H9 (cell line): ENCODE results near the gene RRH. TPM values are rescaled to one million over a fixed set of nuclear protein-coding genes. Genes with fewer than 3 reads are reported as not detected.

Experiments used
- DNase-seq: peaks from one replicate; pipeline ENCODE4 v3.0.0-alpha.2; 2017
- H2AFZ ChIP-seq: one replicate; pipeline ENCODE4 v1.6.1; 2013; ENCODE audit warnings: mild to moderate bottlenecking, low read length, control low read depth, moderate library complexity
- H2AK5ac ChIP-seq: 2 replicates; pipeline ENCODE4 v1.6.1; 2013; ENCODE audit warnings: low read length, control low read depth, mixed read lengths; ENCODE audit not compliant: insufficient read length
- H2BK120ac ChIP-seq: one replicate; pipeline ENCODE4 v1.6.1; 2013; ENCODE audit warnings: low read depth, mild to moderate bottlenecking, low read length, control low read depth, inconsistent platforms; ENCODE audit not compliant: poor library complexity, severe bottlenecking
- H2BK12ac ChIP-seq: 2 replicates; pipeline ENCODE4 v1.6.1; 2013; ENCODE audit warnings: low read length, control low read depth, mixed read lengths, low read depth; ENCODE audit not compliant: insufficient read length
- H2BK15ac ChIP-seq: 2 replicates; pipeline ENCODE4 v1.6.1; 2013; ENCODE audit warnings: low read depth, low read length, control low read depth
- H2BK20ac ChIP-seq: one replicate; pipeline ENCODE4 v1.6.1; 2013; ENCODE audit warnings: low read depth, mild to moderate bottlenecking, low read length, control low read depth, inconsistent platforms; ENCODE audit not compliant: poor library complexity, severe bottlenecking
- H2BK5ac ChIP-seq: 2 replicates; pipeline ENCODE4 v1.6.1; 2013; ENCODE audit warnings: low read length, control low read depth, mixed read lengths; ENCODE audit not compliant: insufficient read length
- H3K14ac ChIP-seq: 2 replicates; pipeline ENCODE4 v1.6.1; 2013; ENCODE audit warnings: low read length, control low read depth; ENCODE audit not compliant: insufficient read depth
- H3K18ac ChIP-seq: 2 replicates; pipeline ENCODE4 v1.6.1; 2013; ENCODE audit warnings: low read depth, mild to moderate bottlenecking, mixed read lengths, low read length, control low read depth; ENCODE audit not compliant: insufficient read length
- H3K23ac ChIP-seq: 2 replicates; pipeline ENCODE4 v1.6.1; 2013; ENCODE audit warnings: low read length, control low read depth, mixed read lengths, low read depth; ENCODE audit not compliant: insufficient read length
- H3K23me2 ChIP-seq: 2 replicates; pipeline ENCODE4 v1.6.1; 2013; ENCODE audit warnings: low read depth, mild to moderate bottlenecking, mixed read lengths, low read length, control low read depth; ENCODE audit not compliant: insufficient read length, poor library complexity, severe bottlenecking
- H3K27ac ChIP-seq: 2 replicates; pipeline ENCODE4 v1.5.1; 2013; ENCODE audit warnings: low read length, control low read depth, mixed read lengths, low read depth; ENCODE audit not compliant: insufficient read length
- H3K27me3 ChIP-seq: 2 replicates; pipeline ENCODE4 v1.6.1; 2013; ENCODE audit warnings: low read length, control low read depth, inconsistent platforms; ENCODE audit not compliant: insufficient read depth
- H3K4ac ChIP-seq: 2 replicates; pipeline ENCODE4 v1.6.1; 2013; ENCODE audit warnings: low read depth, mild to moderate bottlenecking, control low read depth, inconsistent platforms, low read length, moderate library complexity
- H3K4me1 ChIP-seq: 2 replicates; pipeline ENCODE4 v1.6.1; 2013; ENCODE audit warnings: low read length, control low read depth, inconsistent platforms; ENCODE audit not compliant: insufficient read depth
- H3K4me2 ChIP-seq: 2 replicates; pipeline ENCODE4 v1.6.1; 2013; ENCODE audit warnings: low read length, control low read depth, mixed read lengths; ENCODE audit not compliant: insufficient read length, insufficient read depth
- H3K56ac ChIP-seq: 2 replicates; pipeline ENCODE4 v1.6.1; 2013; ENCODE audit warnings: low read depth, mild to moderate bottlenecking, mixed read lengths, low read length, control low read depth; ENCODE audit not compliant: insufficient read length
- H3K79me1 ChIP-seq: 2 replicates; pipeline ENCODE4 v1.6.1; 2013; ENCODE audit warnings: low read depth, mild to moderate bottlenecking, moderate library complexity, low read length, control low read depth, inconsistent platforms; ENCODE audit not compliant: insufficient read depth, poor library complexity, severe bottlenecking
- H3K79me2 ChIP-seq: 2 replicates; pipeline ENCODE4 v1.6.1; 2013; ENCODE audit warnings: low read length, control low read depth, inconsistent platforms; ENCODE audit not compliant: insufficient read depth
- H3K9ac ChIP-seq: 2 replicates; pipeline ENCODE4 v1.6.1; 2013; ENCODE audit warnings: low read length, control low read depth, mixed read lengths; ENCODE audit not compliant: insufficient read length; ENCODE audit errors: extremely low read depth
- H3K9me3 ChIP-seq: one replicate; pipeline ENCODE4 v1.6.1; 2013; ENCODE audit warnings: low read depth, low read length, inconsistent platforms; ENCODE audit not compliant: control insufficient read depth
- H3T11ph ChIP-seq: one replicate; pipeline ENCODE4 v1.6.1; 2013; ENCODE audit warnings: mild to moderate bottlenecking, low read length, control low read depth, inconsistent platforms
- H4K20me1 ChIP-seq: one replicate; pipeline ENCODE4 v1.6.1; 2013; ENCODE audit not compliant: control insufficient read depth, insufficient read length, insufficient read depth
- H4K5ac ChIP-seq: 2 replicates; pipeline ENCODE4 v1.6.1; 2013; ENCODE audit warnings: low read depth, mild to moderate bottlenecking, mixed read lengths, low read length, control low read depth; ENCODE audit not compliant: insufficient read length
- H4K8ac ChIP-seq: replicated peaks from 2 replicates; pipeline ENCODE4 v1.6.1; 2013; ENCODE audit warnings: low read length, control low read depth, mixed read lengths, low read depth; ENCODE audit not compliant: insufficient read length
- H4K91ac ChIP-seq: 2 replicates; pipeline ENCODE4 v1.6.1; 2013; ENCODE audit warnings: low read depth, mild to moderate bottlenecking, moderate library complexity, mixed read lengths, low read length, control low read depth; ENCODE audit not compliant: insufficient read length
- H3K27ac Mint-ChIP-seq, 3 experiments: 2 replicates in 2 of 3; 3 replicates in 1 of 3; pipeline ENCODE4 v1.8.0; 2020 to 2021; ENCODE audit warnings: mixed read lengths in 3 of 3, mild to moderate bottlenecking in 1 of 3, moderate library complexity in 1 of 3
- H3K27me3 Mint-ChIP-seq: 2 replicates; pipeline ENCODE4 v1.8.0; 2021; ENCODE audit warnings: low read depth, mild to moderate bottlenecking, moderate library complexity, mixed read lengths
- H3K36me3 Mint-ChIP-seq, 3 experiments: 2 replicates in 2 of 3; 3 replicates in 1 of 3; pipeline ENCODE4 v1.8.0; 2020 to 2021; ENCODE audit warnings: low read depth in 3 of 3, mixed read lengths in 3 of 3; ENCODE audit not compliant: insufficient read depth in 1 of 3
- H3K4me1 Mint-ChIP-seq, 2 experiments: 2 replicates each; pipeline ENCODE4 v1.8.0; 2020; ENCODE audit warnings: mixed read lengths in 2 of 2
- H3K4me3 Mint-ChIP-seq, 2 experiments: 2 replicates in 1 of 2; 3 replicates in 1 of 2; pipeline ENCODE4 v1.8.0; 2020 to 2021; ENCODE audit warnings: mild to moderate bottlenecking in 2 of 2, mixed read lengths in 2 of 2, moderate library complexity in 1 of 2
- H3K9me3 Mint-ChIP-seq, 2 experiments: 2 replicates in 1 of 2; 3 replicates in 1 of 2; pipeline ENCODE4 v1.8.0; 2020; ENCODE audit warnings: mild to moderate bottlenecking in 2 of 2, mixed read lengths in 2 of 2, moderate library complexity in 1 of 2
- CTCF ChIP-seq: fragments of 200-600 bp; sonication (generic); conservative IDR thresholded peaks from 3 replicates; pipeline ENCODE4 v1.8.0; 2021; ENCODE audit warnings: antibody characterized with exemption, mild to moderate bottlenecking
- WGBS: extraction: QIAGEN DNeasy Blood & Tissue Kit; methylation state at CpG from one replicate; pipeline ENCODE4 v1.1.7; 2013; ENCODE audit warnings: missing lambda C conversion rate, low lambda C conversion rate, mixed read lengths; ENCODE audit not compliant: insufficient read length; ENCODE audit errors: extremely low coverage; 5-methylcytosine and 5-hydroxymethylcytosine counted together
- total RNA-seq: library from RNA; stranded (reverse); gene quantifications from 2 replicates; pipeline ENCODE4 v1.2.1, GENCODE V29; 2021

Gene RRH
- total RNA-seq, 1 experiment from 2014 or later: not detected

- Histone ChIP-seq H3K9me3 (no peaks in the 10 kb centered on the region), H3K14ac (no peak overlapping the region), H2AK5ac (no peak overlapping the region), H3K56ac (no peak overlapping the region), H3K4me1 (no peaks in the 10 kb centered on the region), H3K23ac (no peak overlapping the region), H2AFZ (no peak overlapping the region), H2BK12ac (no peak overlapping the region), H2BK120ac (no peak overlapping the region), H3K18ac (no peak overlapping the region), H3K4me2 (no peak overlapping the region), H3T11ph (no peak overlapping the region), H3K9ac (no peak overlapping the region), H3K79me1 (no peaks in the 10 kb centered on the region), H4K20me1 (no peaks in the 10 kb centered on the region), H3K23me2 (no peaks in the 10 kb centered on the region), H3K27me3 (no peaks in the 10 kb centered on the region), H4K5ac (no peak overlapping the region), H3K79me2 (no peaks in the 10 kb centered on the region), H3K27ac (no peak overlapping the region), H2BK15ac (no peak overlapping the region), H4K91ac (no peak overlapping the region), H2BK5ac (no peak overlapping the region), H4K8ac (no peak overlapping the region), H3K4ac (no peak overlapping the region), H2BK20ac (no peak overlapping the region)
- no peaks in the 10 kb centered on the region for H3K9me3 Mint-ChIP-seq
- H3K27ac Mint-ChIP-seq: no peak overlapping the region
- no peak for DNase-seq
- no peaks in the 10 kb centered on the region for H3K27me3 Mint-ChIP-seq
- no CpG with 5 or more reads among the region's 2 CpGs for WGBS
- TF ChIP-seq CTCF: no peak
- peaks cover 0 to 14% of the 10 kb centered on the region in 2 experiments; a peak in 2 of 4 replicates for H3K4me1 Mint-ChIP-seq
- no peak overlapping the region for H3K4me3 Mint-ChIP-seq
- no peaks in the 10 kb centered on the region for H3K36me3 Mint-ChIP-seq
Observed at GRCh38 chr4:109848501-109848900, 20.7 kb downstream of the RRH start.
